Esophagus squamous epithelium (tissue), 5 donors: ENCODE measurements around the gene SALL3. TPM values are rescaled to one million over a fixed set of nuclear protein-coding genes. Genes with fewer than 3 reads are reported as not detected.

Source experiments
- DNase-seq: peaks from one replicate; lab custom pipeline; 2025; lab: John Stamatoyannopoulos, UW
- H3K27ac ChIP-seq, 4 donors: fragments of 200-600 bp; sonication (generic); one replicate each; pipeline ENCODE4 v1.5.1; 2016 to 2019; ENCODE audit warnings: mild to moderate bottlenecking in 1 of 4
- H3K27me3 ChIP-seq, 4 donors: fragments of 200-600 bp; sonication (generic); 1 replicate in 3 of 4; 2 replicates in 1 of 4; pipeline versions ENCODE4 v1.5.1 to v1.6.0; 2017 to 2021; ENCODE audit warnings: antibody characterized with exemption in 1 of 4
- H3K36me3 ChIP-seq, 3 donors: fragments of 200-600 bp; sonication (generic); one replicate each; pipeline ENCODE4 v1.5.1; 2016 to 2019
- H3K4me1 ChIP-seq, 3 donors: fragments of 200-600 bp; sonication (generic); one replicate each; pipeline ENCODE4 v1.5.1; 2017 to 2019
- H3K4me3 ChIP-seq, 4 donors: fragments of 200-600 bp; sonication (generic); 1 replicate in 3 of 4; 2 replicates in 1 of 4; pipeline ENCODE4 v1.5.1; 2016 to 2019; ENCODE audit warnings: mild to moderate bottlenecking in 2 of 4, moderate library complexity in 1 of 4
- H3K9me3 ChIP-seq, 3 donors: fragments of 200-600 bp; sonication (generic); one replicate each; pipeline ENCODE4 v1.5.1; 2016 to 2019
- CTCF ChIP-seq, 6 experiments: fragments of 450-650 bp in 4 of 6; fragments of 200-600 bp in 2 of 6; sonication (generic) in 2 of 6; IDR thresholded peaks; one replicate each; pipeline ENCODE4 v1.5.1; 2016 to 2019; ENCODE audit warnings: antibody characterized with exemption in 6 of 6, mild to moderate bottlenecking in 4 of 6, moderate library complexity in 4 of 6
- POLR2A ChIP-seq, 4 donors: fragments of 450-650 bp; IDR thresholded peaks; one replicate each; pipeline ENCODE4 v1.6.1; 2017; ENCODE audit warnings: antibody characterized with exemption in 4 of 4, mild to moderate bottlenecking in 4 of 4, moderate library complexity in 3 of 4
- WGBS, 2 donors: methylation state at CpG; one replicate each; pipeline ENCODE4 v1.1.5; 2018; 5-methylcytosine and 5-hydroxymethylcytosine counted together
- intact Hi-C: fragments of 100-400 bp; cut with DNase I; formaldehyde crosslinking; loops from one replicate; pipeline ENCODE4 v1.15.0; 2022
- total RNA-seq, 4 donors: library from RNA; depleted of rRNA; stranded (reverse); fragments of >200 nt; gene quantifications; one replicate each; pipeline ENCODE4 v1.1.0, GENCODE V29; 2016
- donor health status: DM: yes; HTN: yes; CAD: no.

SALL3 gene
- not detected for total RNA-seq

- no CpG with 5 or more reads among the region's 102 CpGs for WGBS, 2 donors
- TF ChIP-seq CTCF (IDR thresholded peaks at IDR 0.05): no peak
- TF ChIP-seq POLR2A (IDR thresholded peaks at IDR 0.05): no peak
- Histone ChIP-seq H3K27me3 (peaks cover 17 to 100% (median 36%) of the 10 kb centered on the region in 4 donors), H3K4me1 (peaks cover 5 to 26% (median 18%) of the 10 kb centered on the region in 3 donors), H3K36me3 (no peaks in the 10 kb centered on the region), H3K27ac (no peak within 1 kb of the TSS), H3K4me3 (peak within 1 kb of the TSS in 2 of 4 donors; percentile 34 to 48), H3K9me3 (no peaks in the 10 kb centered on the region)
- DNase-seq: no peak
- intact Hi-C loops: no loop called here
Observed at GRCh38 chr18:78979730-78980278, at the start of gene SALL3. SALL3 (plus strand) TSS chr18:78979818; CDS start chr18:78980275, 457 bp downstream.

- peaks cover 0 to 7% (median 0%) of the 10 kb centered on the region in 4 donors for H3K27me3 ChIP-seq
- no peaks in the 10 kb centered on the region for H3K36me3 ChIP-seq
- no peaks in the 10 kb centered on the region for H3K9me3 ChIP-seq
- intact Hi-C loops: no loop called here
- 59 to 75% methylated on average over 12 to 14 of the region's 14 CpGs for WGBS, 2 donors
- no peak for DNase-seq
- H3K27ac ChIP-seq: no peak overlapping the region
- no peak for TF ChIP-seq CTCF (IDR thresholded peaks at IDR 0.05)
- no peak for TF ChIP-seq POLR2A (IDR thresholded peaks at IDR 0.05)
- no peaks in the 10 kb centered on the region for H3K4me1 ChIP-seq
- no peak overlapping the region for H3K4me3 ChIP-seq
Observed at GRCh38 chr18:78932281-78932680, 47.3 kb upstream of the SALL3 start.

- WGBS, 2 donors: 86% methylated on average over 4 of the region's 22 CpGs; no CpG with 5 or more reads in 1 of the 2 donors
Observed at GRCh38 chr18:78934003-78934402, 45.6 kb upstream of the SALL3 start.

GRCh38 chr18:78934551-78935225, 44.9 kb upstream of the SALL3 start:
- WGBS, 2 donors: 83 to 85% methylated on average over 14 to 20 of the region's 20 CpGs
- Histone ChIP-seq H3K4me3 (no peak overlapping the region), H3K27me3 (peaks cover 0 to 7% (median 0%) of the 10 kb centered on the region in 4 donors), H3K36me3 (no peaks in the 10 kb centered on the region), H3K27ac (no peak overlapping the region), H3K9me3 (no peaks in the 10 kb centered on the region), H3K4me1 (no peaks in the 10 kb centered on the region)
- no peak for DNase-seq
- intact Hi-C loops: no loop called here
- no peak for TF ChIP-seq CTCF (IDR thresholded peaks at IDR 0.05)
- no peak for TF ChIP-seq POLR2A (IDR thresholded peaks at IDR 0.05)

More at GRCh38 chr18:78934003-78934402, 45.6 kb upstream of the SALL3 start:
- Histone ChIP-seq H3K27me3 (peaks cover 0 to 7% (median 0%) of the 10 kb centered on the region in 4 donors), H3K9me3 (no peaks in the 10 kb centered on the region), H3K36me3 (no peaks in the 10 kb centered on the region), H3K27ac (no peak overlapping the region), H3K4me1 (no peaks in the 10 kb centered on the region), H3K4me3 (no peak overlapping the region)
- intact Hi-C loops: no loop called here
- DNase-seq: no peak
- TF ChIP-seq CTCF (IDR thresholded peaks at IDR 0.05): no peak
- TF ChIP-seq POLR2A (IDR thresholded peaks at IDR 0.05): no peak

GRCh38 chr18:78935406-78935805, 44.2 kb upstream of the SALL3 start:
- Histone ChIP-seq H3K4me1 (no peaks in the 10 kb centered on the region), H3K27ac (no peak overlapping the region), H3K9me3 (no peaks in the 10 kb centered on the region), H3K27me3 (peaks cover 0 to 7% (median 0%) of the 10 kb centered on the region in 4 donors), H3K36me3 (no peaks in the 10 kb centered on the region), H3K4me3 (no peak overlapping the region)
- intact Hi-C loops: no loop called here
- 80% methylated on average over 1 of the region's 9 CpGs; no CpG with 5 or more reads in 1 of the 2 donors for WGBS, 2 donors
- TF ChIP-seq CTCF (IDR thresholded peaks at IDR 0.05) (no peak), POLR2A (IDR thresholded peaks at IDR 0.05) (no peak)
- DNase-seq: no peak
